Inferior parietal cortex (tissue), 1 donor: Measurements from ENCODE around the gene AEN.
"Not testable (repeated sequence)": the region's sequence is repeated elsewhere in the genome, so short reads cannot be mapped to it uniquely, and the experiment has no call there.

ENCODE experiments used
- DNase-seq: peaks from one replicate; pipeline ENCODE4 v3.0.0-alpha.2; 2016; ENCODE audit errors: extremely low spot score

Gene AEN

GRCh38 chr15:88630798-88631463 lies 9.8 kb downstream of the AEN start:
- no peak for DNase-seq

DNA sequence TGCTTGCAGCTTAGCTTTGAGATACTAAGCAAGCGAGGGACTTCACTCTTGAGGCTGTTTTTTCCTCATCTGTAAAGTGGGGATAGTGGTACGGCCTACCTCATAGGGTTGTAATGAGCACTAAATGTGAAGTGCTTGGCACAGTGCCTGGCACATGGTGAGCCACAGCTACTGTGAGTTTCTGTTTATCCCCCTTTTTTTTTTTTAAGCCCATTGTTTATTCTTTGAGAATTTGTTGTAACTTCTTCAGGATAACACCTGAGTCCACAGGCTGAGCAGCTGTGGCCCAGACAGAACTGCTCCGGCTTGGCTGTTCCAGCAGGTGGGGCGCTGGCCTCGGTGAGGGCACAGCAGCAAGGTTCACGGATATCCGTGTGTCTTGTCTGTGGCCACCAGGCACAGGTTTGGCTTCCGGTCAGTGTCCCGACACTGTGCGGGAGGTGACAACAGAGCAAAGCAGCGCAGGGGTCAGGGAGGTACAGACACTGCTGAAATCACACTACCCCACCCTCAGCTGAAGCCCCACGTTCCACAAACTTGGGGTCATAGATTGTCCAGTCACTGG lies 10.4 kb downstream of the AEN start:
- no peak for DNase-seq

GRCh38 chr15:88632797-88633196 lies 11.7 kb downstream of the AEN start:
- DNase-seq = not testable (repeated sequence)

DNA sequence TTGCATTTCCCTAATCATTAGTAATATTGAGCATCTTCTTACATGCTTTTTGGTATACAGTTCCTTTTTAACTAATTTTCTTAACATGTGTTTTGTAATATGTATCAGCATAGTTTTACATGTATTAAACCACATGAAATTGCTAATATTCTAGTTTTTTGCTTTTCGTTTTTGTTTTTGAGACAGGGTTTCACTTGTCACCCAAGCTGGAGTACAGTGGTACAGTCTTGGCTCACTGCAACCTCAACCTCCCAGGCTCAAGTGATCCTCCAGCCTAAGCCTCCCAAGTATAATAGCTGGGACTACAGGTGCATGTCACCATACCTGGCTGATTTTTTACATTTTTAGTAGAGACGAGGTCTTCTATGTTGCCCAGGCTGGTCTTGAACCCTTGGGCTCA lies 13.3 kb downstream of the AEN start:
- DNase-seq = no peak

- DNase-seq = no peak
Measured at GRCh38 chr15:88635318-88635717, 14.2 kb downstream of the AEN start.

GRCh38 chr15:88636050-88636449 lies 14.9 kb downstream of the AEN start:
- no peak for DNase-seq

DNA sequence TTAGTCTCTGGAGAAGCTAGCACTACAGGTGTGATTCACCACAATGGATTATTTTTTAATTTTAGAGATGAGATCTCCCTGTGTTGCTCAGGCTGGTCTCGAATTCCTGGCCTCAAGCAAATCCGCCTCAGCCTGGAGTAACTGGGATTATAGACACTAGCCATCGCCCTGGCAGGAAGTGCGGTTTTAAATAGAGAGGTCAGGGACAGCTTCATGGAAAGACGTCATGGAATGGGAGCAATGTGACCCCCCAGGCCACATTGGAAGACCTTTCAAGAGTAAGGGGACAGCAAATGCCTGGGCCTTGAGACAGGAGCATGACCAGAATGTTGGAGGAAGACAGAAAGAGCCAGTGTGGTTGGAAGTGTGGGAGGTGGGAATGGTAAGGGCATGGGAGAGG lies 15.5 kb downstream of the AEN start:
- DNase-seq = no peak

DNA sequence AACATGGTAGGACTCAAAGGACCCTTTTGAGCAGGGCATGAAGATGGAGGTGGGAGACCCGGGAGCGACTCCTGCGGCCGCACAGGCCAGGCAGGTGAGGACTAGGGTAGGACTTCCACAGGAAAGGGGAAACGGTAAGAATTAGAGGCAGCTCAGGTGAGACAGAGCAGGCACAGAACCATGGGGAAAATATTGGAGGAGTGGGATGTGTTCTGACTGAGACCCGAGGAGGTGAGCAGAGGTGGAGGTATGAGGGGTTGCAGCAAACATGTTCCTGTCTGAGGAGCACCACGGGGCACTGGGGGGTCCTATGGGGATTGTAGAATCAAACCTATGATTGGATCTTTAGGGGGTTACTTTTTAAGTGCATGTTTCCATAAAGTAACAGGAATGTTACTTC lies 16.3 kb downstream of the AEN start:
- no peak for DNase-seq

- DNase-seq = no peak
Measured at GRCh38 chr15:88637841-88638625, 16.9 kb downstream of the AEN start.

DNA sequence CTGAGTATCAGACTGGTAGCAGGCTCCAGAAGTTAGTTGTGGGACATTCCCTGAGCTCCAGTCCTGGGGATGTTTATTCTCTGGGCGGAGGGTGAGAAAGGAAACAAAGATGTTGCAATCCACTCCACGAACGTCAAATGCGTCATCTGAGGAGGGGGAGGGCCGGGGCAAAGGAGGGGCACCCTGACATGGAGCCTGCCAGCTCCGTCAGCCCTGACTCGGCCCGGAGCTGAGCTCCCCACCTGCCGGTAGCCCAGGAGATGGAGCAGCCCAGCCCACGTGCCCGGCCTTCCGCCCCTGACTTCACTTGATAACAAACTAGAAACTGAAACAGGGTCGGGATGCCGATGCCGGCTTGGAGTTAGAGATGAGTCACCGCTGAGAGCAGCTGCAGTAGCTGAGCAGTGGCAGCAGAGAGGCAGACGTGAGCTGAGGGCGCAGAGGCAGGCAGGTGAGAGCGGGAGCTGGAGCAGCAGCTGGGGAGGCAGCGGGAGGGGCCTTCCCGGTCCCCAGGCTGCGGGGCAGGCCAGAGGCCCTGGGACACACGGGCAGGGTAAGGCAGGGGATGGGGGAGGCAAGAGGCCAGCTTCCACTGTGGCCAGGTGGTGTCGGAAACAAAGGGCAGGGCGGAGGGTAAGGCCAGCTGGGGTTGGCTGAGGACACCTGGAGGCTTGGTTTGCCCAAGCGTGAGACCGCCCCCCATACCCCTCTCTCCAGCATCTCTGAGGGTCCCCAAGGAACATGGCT lies 17.7 kb downstream of the AEN start, which contains the start of gene ISG20:
ISG20 (plus strand) TSS at position 391 of the 747 bp plus-strand sequence; CDS start at position 742, 351 bp downstream.
- peak; percentile 74 for DNase-seq

DNA sequence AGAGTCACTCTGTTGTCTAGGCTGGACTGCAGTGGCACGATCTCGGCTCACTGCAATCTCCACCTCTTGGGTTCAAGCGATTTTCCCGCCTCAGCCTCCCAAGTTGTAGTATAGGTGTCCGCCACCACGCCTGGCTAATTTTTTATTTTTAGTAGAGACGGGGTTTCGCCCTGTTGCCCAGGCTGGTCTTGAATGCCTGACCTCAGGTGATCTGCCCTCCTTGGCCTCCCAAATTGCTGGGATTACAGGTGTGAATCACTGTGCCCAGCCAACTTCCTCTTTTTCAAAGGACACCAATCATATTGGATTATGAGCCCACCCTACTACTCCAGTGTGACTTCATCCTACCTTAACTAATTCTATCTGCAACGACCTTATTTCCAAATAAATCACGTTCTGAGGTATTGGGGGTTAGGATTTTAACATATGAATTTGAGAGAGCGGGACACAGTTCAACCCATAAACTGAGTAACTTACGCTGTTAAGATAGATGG lies 20.9 kb downstream of the AEN start:
- DNase-seq = no peak

GRCh38 chr15:88642514-88642913 lies 21.4 kb downstream of the AEN start:
- not testable (repeated sequence) for DNase-seq

GRCh38 chr15:88644741-88645140 lies 23.6 kb downstream of the AEN start:
- DNase-seq = no peak

DNA sequence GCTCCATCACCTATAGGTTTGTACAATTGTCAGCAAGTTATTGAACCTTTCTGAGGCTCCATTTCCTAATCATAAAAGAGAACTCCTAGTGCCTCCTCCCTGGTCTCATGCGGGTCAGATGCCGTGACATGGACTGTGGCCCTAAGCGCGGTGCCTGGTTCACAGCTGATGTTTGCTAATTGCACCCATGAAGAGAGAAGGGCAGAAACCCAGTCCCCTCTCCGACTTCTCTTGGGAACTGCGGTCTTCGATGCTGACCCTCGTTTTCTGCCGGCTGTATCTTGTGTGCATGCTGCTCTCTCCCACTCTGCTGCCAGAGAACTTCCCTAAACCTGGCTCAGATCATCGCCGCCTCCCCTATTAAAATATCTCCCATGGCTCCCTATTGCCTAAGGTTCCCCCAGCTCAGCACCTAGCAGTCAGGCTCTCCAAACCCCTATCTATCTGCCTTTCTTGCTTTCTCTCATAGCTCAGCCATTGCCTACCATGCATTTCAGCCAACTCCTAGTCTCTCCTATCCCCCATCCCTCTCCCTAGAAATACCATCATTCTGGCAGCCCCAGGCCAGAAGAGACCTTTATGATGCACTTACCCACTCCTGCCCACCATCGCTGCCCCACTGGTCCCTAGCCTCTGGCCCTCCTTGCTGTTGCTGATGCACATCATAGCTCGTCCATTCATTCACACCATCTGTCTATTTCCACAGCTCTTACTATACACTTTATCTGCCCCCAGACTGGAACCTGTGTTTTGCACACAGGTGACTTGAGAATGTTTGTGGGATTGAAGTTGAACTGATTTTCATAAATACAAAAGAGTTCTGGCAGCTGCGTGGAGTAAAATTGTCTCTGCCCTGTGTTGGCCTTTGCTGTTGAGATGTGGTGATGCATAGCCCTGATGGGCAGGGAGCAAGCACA lies 24.3 kb downstream of the AEN start:
- DNase-seq = no peak

GRCh38 chr15:88646088-88646405 lies 24.9 kb downstream of the AEN start:
- DNase-seq = no peak

DNA sequence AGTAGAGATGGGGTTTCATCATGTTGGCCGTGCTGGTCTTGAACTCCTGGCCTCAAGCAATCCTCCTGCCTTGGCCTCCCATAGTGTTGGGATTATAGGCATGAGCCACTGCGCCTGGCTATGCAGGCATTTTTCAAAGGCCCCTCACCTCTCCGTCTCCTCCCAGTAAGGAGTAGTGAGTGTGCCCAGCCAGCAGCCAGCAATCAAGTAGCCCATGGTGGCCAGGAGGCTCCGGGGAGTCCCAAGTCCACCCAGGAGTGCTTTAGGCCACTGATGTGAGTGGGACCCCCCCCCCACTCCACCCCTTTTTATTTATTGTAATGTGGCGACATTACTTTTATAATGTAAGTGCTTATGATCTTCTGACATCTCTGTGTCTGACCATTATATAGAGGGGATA lies 25.8 kb downstream of the AEN start:
- DNase-seq = no peak

- DNase-seq = no peak
Measured at GRCh38 chr15:88647351-88648105, 26.4 kb downstream of the AEN start.

DNA sequence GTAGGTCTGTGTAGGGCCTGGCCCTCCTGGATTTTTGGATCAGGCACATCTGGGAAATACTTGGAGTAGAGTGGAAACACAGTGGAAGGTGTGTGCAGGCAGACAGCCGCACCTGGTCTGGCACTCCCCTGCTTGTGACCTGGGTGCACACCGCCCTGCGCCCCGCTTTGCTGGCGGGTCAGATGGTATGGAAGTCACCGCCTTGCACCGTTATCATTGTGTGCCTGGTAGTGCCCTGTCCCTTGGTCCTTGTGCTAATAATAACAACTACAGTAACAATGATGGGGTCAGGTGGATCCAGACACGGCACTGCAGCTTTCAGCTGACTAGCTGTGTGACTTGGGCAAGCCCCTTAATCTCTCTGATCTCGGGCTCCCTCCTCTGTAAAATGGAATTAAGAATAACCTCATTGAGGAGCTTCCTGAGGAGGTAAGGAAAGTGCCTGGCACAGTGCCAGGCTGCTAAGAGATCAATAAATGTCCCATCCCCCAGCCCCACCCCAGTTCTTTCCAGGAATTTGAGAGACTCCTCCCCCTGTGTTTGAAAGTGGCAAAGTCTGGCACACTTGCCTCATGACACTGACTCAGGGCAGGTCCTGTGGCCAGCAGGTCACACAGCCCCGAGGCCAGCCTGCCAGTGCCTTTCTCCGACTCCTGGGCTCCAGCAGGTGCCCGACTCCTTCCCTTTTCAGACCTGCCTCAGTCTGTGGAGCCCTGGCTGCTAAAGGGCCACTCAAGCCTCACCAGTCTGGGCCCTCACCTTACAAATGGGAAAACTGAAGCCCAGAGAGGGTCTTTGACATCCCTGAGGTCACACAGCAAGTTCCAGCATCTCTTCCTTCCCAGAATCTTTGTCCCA lies 27.4 kb downstream of the AEN start:
- DNase-seq = no peak

DNA sequence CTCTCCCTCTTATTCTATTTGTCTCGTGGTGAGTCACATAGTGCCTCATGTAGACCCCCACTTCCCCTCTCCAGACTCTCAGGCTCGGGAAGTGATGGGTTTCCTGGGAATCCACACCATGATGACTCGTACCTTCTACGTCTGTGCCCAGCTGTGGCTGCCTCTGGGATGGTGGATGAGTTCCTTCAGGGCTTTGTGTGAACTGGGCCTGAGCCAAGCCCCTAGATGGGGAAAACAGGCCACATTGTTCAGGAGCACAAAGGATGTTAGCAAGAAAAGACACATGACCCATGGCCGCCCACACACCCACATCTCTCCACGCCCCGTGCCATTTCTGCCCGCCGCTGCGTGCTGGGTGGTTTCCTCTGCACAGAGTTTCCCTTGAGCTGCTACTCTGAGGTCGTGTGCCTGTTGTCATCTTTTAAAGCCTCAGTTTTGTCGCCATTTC lies 28.2 kb downstream of the AEN start:
- peak; percentile 79 for DNase-seq
